Stimulated activated CD4-positive, alpha-beta T cell treated with anti-CD3 and anti-CD28 coated beads, Interleukin-15, amount 100 ng/mL, for 48 hours (primary cell): ENCODE results near the gene HDAC7.

Experiments used
- DNase-seq, 2 donors: peaks; one replicate each; pipeline ENCODE4 v3.0.0-alpha.2; 2020; ENCODE audit warnings: low read depth in 2 of 2

Gene HDAC7

GRCh38 chr12:47779943-47780504, 39.7 kb downstream of the HDAC7 start:
- DNase-seq, result no peak

GRCh38 chr12:47779301-47779942, 40.3 kb downstream of the HDAC7 start:
- DNase-seq, result peak; percentile 82 to 92

GRCh38 chr12:47778881-47779280, 40.8 kb downstream of the HDAC7 start:
- no peak for DNase-seq

DNA sequence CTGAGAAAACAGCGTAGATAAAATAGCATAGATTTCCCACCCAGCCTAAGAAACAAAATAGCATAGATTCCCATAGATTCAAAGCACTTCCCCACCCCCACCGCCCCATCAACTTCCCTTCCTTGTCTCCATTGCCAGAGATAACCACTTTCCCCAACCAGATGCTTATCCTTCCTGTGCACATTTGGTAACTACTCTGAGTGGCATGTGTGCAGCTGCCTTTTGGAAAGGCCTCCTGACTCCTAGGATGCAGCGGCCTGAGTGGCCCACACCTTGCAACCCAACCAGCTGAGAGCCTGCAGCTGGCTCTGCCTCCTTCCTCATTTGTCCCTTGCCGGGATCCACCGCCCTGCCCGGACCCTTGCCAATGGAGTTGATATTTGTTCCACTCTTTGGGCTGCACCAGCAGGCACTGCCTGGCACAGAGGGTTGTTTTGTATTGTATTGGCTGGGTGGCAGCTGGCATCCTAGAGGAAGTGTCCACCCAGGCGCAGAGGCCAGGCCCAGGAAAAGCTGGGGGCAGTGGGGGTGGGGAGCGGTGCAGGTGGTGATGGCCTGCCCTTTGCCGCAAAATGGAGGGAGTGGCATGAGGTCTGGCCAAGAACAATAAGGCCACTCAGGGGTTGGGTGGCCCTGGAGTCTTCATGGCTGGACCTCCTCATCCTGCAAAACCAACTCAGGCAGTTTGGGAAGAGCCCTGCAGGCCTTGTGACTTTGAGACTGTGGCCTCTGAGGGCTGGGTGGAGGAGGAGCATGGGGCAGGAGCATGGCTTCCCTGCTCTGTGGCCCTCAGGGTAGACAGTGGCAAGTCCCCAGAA, 41.8 kb downstream of the HDAC7 start:
- DNase-seq, result no peak

DNA sequence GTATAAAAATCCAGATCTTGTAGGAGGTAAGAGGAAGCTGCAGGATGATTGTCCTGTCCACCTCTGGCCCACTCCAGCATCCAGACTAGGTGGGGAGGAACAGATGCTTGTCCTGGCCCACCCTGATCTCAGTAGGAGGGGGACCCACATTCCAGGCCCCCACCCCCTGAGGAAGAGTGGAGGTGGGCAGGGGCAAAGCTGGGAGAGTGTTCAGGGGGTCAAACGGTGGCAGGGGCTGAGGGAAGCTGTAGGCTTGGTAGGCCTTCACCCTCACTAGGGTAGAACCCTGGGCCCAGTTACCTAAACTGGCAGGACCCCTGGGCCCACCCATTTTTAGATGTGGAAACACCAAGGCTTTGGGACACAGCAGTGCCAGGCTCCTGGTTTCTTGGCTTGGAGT, 42.6 kb downstream of the HDAC7 start:
- DNase-seq, result no peak

GRCh38 chr12:47776471-47777143, 43.1 kb downstream of the HDAC7 start:
- DNase-seq, result no peak

- DNase-seq, result no peak
Observed at GRCh38 chr12:47775100-47775911, 44.4 kb downstream of the HDAC7 start.

GRCh38 chr12:47774663-47775062, 45.0 kb downstream of the HDAC7 start:
- DNase-seq, result no peak

- no peak for DNase-seq
Observed at GRCh38 chr12:47773858-47774580, 45.7 kb downstream of the HDAC7 start.

DNA sequence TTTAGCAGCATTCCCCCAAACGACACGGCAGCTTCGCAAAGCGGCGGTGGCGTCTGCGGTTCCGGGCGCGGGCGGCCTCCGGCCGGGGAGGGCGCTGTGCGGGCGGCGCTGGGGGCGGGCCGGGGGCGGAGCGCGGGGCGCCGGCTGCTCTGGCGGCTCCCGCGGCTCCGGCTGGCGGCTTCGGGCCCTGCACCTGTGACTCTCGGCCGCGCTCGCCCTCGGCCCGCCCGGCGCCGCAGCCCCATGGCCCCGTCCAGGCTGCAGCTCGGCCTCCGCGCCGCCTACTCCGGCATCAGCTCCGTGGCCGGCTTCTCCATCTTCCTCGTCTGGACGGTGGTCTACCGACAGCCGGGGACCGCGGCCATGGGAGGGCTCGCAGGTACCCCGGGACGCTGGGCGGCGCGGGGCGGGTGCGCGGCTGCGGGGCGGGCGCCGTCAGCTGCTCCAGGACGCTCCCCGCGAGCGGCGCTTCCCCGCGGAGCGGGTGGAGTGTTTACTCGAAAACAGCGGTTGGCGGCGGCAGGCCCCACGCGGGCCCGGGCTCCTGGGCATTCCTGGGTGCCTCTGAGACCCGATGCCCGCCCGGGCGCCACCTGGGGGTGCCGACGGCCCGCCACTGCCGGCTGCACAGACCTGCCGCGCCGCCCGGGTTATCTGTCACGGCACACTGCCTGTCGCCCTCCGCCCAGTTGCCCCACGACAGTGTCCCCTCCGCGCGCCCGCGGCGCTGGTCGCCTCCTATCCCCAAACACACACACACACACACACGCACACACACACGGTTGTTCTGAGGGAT, 46.4 kb downstream of the HDAC7 start, which contains the start of gene SLC48A1:
TSS of gene SLC48A1 (plus strand) at position 177 of the 796 bp plus-strand sequence. CDS start at position 244, 67 bp downstream.
- peak in 1 of 2 donors; percentile 58 for DNase-seq

GRCh38 chr12:47772738-47773061, 47.0 kb downstream of the HDAC7 start:
- no peak for DNase-seq

GRCh38 chr12:47772094-47772660, 47.5 kb downstream of the HDAC7 start:
- DNase-seq, result no peak

DNA sequence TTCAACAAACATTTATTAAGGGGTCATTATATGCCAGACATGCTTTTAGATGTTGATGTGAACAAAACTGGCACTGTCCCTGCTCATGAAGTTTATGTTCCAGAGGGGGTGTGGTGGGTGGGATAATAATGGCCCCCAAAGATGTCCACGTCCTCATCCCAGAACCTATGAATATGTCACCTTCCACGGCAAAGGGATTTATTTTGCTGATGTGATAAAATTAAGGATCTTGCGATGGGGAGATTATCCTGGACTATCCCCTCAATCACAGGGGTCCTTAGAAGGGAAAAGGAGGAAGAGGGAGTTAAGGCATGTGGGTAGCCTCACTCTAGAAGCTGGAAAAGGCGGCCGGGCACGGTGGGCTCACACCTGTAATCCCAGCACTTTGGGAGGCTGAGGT, 48.4 kb downstream of the HDAC7 start:
- no peak for DNase-seq

- no peak for DNase-seq
Observed at GRCh38 chr12:47770086-47770726, 49.5 kb downstream of the HDAC7 start.

- DNase-seq, result no peak
Observed at GRCh38 chr12:47769234-47770085, 50.2 kb downstream of the HDAC7 start.

DNA sequence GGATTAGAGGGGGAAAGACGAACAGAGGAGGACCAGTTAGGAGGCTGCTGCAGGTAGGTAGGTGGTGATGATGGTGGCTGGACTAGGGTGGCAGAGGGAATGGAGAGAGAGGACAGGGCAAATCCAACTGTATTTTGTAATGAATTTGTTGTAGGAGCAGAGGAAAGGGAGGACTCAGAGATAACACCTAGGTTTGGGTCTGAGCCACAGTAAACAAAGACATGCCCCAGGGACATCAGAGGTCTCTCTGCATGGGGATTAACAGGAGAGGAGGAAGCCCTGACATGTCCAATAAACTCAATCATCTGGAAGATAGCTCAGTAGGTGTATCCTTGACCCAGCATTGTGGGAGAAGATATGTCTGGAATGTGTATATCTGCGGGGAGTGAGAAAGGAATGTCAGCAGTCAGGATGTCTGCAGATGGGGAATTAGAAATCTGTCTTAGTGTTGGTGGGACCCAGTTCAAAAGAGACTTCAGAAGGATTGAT, 51.3 kb downstream of the HDAC7 start:
- DNase-seq, result no peak

DNA sequence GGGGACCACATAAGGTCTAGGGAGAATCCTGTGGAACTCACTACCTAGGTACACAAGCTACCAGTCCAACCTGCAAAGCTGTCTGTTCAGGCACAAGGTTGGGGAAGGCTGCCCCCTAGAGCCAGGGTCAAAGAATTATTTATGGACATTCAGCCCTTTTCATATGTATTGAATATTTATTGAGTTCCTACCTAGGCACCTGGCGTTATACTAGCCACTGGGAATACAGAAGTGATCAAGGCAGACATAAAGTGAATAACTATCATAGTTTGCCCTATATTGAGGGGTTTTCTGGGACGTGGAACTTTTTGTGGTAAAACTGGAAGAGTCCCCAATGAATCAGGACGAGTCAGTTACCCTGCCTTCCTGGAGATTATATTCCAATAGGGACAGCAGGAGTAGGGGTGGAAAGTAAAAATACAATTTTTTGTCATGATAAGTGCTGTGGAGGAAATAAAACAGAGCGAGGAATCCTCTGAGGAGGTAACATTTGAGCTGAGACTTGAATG, 52.4 kb downstream of the HDAC7 start:
- DNase-seq, result peak; percentile 44 to 68
